ENCODE measurements around the gene MRPS14.
A peak's percentile ranks its signal among the peaks of the same experiment; 100 is the strongest.
"Not testable (repeated sequence)": the region's sequence is repeated elsewhere in the genome, so short reads cannot be mapped to it uniquely, and the experiment has no call there.

The MRPS14 gene

DNA sequence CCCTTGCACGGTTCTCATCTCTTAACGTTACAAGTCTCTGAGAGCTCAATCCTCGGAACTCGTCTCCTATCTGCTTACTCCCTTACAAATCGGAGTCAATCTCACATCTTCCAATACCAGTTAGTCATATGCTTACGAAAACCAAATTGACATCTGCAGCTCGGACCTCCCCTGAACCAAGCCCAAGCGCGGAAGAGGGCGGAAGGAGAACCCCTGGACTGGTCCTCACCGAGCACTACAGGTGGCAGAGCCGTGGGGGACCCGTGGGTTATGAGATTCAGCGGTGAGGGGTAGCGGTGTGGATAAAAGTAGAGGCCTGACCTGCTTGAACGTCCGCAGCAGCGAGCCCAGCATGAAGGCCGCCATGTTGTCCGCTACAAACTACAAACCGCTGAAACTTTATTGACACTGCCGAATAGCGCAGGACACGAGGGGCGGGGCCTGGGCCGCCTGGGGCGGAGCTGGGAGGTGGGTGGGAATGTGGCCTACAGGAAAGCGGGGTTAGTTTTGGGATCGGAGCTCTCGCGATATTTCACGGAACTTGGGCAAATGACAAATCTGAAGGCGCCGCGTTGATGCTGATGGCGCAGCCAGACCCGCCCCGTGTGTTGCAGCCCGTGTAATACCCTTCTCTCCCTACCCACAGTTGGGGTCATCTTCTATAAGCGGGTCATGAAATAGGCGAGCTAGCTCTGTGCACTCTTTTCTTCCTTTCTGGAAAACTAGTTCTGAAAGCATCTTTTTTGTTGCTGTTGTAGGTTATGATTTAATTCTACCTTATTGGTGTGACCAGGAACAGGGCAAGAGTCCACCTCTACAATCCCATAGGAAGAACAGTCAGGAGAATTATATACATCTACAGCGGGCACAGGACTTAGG lies at the start of gene MRPS14:
TSS of gene MRPS14 (minus strand) at position 383 of the 879 bp plus-strand sequence. CDS start at position 366, 17 bp downstream.
- DNase-seq (ENCODE audit: low read depth in 2 of 2), result peak; percentile 99

DNA sequence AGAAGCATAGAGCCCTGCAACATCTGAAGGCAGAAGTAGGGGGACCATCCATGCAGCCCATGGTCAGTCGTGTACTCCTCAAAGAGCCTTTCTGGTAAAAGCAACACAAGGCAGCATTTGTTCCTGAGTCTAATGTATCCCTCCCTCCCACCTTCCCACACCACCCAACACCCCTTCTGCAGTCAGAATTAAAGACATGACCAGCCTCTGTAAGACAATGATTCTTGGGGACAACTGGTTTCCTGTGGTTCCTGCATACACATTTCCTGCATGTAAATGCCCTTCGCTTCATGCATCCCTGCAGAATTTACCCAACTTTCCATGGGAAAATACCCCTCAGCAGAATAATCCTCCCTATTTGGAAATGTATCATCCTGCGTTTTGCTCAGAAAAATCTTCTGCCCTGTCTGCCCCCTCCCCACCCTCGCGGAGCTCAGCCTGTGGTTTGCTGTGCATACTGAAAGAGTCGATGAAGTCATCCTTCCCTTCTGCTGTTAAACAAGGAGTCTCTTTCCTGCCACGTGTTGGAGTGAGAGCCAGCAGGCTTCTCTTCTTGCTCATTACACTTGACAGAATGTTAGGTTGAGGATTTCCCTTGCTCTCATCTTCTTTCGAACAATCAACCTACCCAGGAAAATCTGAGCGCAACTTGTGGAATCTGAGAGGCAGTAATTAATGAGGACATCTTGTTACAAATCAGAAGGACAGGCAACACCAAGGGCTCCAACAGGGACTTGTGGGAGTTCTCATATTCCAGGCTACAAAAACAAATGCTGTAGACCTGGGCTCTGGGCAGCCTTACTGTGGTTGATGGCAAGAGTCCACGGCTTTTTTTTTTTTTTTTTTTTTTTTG lies 49.1 kb upstream of the MRPS14 start:
- DNase-seq (ENCODE audit: low read depth in 2 of 2), result peak in 1 of 2 donors; percentile 15

DNA sequence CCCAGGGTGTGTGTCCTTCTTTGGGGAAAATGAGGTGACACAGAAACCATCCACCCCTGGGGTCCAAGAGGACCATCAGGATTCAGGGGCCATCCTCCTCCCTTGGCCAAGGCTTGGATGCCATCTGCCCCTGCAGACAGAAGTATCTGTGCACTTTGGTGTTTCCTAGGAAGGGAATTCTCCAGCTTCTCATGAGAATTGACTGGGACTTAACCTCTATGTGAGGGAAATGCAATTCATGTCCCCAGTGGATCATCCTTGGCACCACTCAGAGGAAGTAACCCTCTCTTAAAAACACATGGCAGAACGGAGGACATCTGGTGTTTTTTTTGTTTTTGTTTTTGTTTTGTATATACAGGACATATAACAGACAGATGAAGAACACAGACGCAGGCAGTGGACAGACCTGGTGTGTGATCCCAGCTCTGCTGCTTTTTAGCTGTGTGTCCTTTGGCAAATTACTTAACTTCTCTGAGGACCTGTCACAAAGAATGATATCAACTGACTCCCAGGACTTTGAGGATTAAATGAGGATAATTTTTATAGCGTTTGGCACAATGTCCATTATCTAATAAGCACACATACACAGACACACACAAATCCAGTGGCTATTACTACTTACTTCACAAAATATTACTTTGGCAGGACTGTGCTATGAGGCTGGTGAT lies 48.2 kb upstream of the MRPS14 start:
- no peak for DNase-seq (ENCODE audit: low read depth in 2 of 2)

DNA sequence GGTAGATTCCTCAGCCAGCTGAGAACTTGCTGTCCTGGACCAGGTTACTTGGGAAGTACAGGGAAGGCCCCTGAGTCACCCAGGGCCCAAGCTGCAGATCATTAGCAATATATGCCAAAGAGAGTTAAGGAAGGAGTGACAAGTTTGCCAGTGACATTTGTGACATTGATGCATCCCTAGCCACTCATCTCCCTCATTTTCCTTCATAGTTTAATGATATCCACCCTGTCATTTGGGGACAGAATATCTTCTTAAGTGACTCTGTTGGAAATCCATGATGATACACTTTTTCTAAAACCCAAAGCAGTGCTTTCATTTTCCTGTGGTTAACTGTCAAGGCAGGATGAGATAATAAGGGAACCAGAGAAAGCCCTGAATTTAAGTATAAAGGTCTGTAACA lies 47.6 kb upstream of the MRPS14 start:
- no peak for DNase-seq (ENCODE audit: low read depth in 2 of 2)

DNA sequence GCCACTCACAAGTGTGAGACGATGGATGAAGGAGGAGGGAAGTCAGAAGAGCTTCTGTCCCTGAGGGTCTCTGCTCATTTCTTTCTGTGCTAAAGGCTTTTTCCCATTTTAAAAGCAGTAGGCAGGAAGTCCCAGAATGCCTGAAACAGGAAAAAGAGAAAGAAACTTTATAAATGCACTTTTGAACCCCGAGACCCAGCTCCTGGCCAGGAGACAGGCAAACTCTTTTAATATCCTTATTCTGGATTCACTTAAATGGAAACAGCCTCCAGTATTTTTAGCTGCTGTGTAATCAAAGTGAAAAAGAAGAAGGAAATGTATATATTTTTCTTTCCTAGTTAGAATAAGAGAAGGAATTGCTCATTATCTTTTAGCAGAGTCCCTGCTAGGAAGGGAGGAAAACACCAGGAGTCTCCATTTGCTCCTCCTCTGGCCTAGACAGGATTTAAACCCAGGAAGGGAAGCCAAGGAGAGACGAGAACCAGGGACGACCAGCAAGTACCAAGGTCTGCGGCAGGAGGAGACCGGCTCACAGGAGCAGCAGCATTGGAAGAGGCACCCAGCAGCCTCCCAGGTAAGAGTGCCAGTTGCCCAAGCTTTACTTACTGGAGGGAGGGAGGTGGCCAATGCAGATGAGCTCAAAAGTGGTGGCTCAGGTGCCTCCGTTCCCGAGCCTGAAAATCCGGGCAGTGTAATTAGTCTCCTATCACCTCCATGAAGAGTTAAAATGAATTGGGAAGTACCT lies 44.3 kb upstream of the MRPS14 start, which contains the start of gene TNN:
TSS of gene TNN (plus strand) at position 472 of the 745 bp plus-strand sequence. CDS start 9,586 bp downstream, outside the sequence.
- no peak for DNase-seq (ENCODE audit: low read depth in 2 of 2)

DNA sequence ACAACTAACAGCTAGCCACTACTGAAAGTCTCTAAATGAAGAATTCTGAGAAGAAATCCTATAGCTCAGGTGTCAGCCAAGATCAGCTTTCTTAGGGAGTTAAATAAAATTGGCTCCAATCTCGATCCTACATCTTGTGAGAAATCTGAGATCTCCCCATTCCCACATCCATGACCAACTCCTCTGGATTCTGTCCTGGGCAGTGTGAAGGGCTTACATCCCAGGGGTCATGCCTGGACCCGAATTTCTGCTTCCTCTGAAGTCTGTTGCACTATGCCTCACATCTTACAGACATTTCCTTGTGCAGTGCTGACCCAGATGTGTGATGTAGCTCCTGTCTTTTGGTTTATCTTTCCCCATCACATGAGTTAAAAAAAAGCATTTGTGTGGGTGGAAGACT lies 39.6 kb upstream of the MRPS14 start:
- no peak for DNase-seq (ENCODE audit: low read depth in 2 of 2)

DNA sequence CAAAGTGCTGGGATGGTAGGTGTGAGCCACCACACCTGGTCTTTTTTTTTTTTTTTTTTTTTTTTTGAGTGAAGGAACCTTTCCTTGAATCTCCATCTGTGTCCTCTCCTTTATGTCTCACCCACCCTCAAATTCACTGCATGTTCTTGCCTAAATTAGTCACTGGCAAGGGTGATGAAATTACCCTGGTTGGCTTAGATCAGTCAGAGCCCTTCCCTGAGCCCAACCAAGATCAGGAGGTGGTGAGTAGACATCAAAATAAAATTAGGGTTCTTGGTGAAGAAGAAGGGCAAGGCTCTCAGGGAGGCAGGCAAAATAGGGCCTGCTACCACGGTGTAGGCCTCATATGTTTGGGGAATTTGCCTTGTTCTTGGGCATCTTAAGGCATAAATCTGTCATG lies 39.1 kb upstream of the MRPS14 start:
- no peak for DNase-seq (ENCODE audit: low read depth in 2 of 2)

DNA sequence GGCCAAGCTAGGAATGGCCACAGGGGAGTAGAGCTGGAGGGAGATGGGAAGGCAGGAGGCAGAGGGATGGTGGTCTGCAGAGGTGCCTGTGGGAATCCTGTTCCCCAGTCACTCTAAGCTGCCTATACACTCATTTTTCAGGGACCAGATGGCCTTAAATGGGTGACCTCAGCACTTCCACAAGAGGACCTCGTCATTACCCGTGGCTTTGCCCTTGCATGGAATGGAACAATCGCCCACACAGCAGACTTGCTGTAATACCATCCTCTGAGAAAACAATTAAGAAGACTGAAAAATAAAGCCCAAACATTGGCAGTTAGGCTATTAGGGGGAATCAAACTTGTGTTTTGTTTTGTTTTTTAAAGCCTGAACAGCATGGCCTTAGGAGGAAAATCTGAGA lies 31.5 kb upstream of the MRPS14 start:
- no peak for DNase-seq (ENCODE audit: low read depth in 2 of 2)

DNA sequence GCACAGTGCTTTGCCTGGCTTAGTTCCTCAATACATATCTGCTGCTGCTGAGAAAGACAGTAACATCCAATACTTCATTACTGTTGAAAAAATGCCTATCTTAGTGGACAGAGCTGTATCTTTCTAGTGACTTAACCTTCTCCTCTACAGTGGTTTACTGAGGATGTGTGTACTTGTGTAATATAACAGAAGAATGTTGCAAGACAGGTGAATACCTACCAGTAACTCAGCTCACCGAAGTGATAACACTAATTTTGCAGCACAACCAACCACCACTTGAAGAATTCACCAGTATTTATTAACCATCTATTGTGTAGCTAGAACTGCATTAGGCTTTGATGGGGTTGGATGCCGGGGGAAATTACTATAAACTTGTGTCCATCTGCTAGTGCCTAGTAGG lies 27.8 kb upstream of the MRPS14 start:
- DNase-seq (ENCODE audit: low read depth in 2 of 2), result no peak

DNA sequence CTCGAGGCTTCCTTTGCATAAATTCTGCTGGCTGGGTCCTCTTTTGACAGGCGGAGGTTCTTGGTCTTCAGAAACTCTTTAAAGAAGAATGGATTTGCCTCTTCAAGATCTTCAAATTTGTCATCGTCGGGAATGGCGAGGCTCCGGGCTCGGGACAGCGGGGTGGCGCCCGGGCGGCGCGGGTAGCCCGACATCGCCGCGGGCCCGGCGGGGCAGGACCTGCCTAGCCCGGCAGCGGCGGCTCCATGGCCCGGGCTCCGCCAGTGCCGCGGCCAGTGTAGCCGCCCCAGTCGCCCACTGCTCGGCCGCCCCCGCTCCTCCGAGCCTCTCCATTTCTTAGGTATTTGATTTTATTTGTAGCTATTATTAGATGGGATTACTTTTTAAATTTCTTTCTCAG lies 22.3 kb upstream of the MRPS14 start:
- DNase-seq (ENCODE audit: low read depth in 2 of 2), result no peak

DNA sequence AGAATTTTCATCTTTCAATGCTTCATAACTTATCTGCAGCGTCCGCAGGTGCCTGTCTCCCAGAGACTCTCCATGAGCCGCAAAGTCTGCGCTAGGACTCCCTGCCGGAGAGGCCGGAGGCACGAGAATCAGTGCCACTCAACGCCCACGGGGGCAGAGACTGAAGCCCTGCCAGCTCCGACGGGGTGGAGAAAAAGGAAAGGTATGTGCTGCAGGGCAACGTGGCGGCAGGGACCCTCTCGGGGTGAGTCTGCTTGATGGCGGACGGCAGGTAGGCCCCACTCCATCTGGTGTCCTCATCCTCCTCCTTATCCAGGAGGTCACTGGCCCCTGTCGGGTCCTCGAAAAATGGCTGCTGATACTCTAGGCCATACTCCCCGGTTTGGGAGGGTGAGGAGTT lies 21.9 kb upstream of the MRPS14 start:
- no peak for DNase-seq (ENCODE audit: low read depth in 2 of 2)

DNA sequence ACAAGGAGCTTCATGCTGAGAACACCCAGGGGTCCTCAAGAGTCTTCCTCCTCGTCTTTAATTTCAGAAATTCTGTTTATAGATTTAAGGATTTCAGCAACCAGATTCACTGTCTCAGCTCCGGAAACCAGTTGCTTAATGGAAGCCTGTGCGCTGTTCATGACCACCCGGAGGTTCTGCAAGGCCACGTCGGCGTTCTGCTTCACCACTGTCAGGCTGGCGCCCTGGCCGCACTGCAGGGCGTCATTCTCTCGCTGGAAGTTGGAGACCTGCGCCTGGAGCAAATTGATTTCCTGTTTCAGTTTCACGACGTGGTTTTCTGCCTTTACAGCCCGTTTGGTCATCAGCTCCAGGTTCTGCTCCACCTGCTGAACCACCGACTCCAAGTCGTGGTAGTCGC lies 21.4 kb upstream of the MRPS14 start:
- DNase-seq (ENCODE audit: low read depth in 2 of 2), result not testable (repeated sequence)

DNA sequence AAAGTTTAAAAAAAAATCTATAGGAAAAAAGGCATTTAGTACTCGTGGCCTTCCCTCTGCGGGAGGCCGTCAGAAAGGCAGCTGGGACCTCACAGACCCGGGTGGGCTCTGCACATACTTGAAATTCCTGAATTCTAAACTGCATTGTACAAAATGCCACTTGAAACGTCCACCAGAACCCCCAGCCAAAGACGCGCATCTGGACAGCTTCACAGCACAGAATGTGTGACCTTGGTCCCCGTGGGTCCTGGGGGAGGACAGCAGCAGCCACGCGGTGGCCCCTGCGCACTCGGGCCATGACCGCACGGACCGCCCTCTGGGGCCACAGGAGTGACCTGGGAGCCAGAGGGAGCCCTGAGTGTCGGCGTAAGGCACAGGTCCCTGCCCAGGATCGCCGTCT lies 20.6 kb upstream of the MRPS14 start:
- no peak for DNase-seq (ENCODE audit: low read depth in 2 of 2)

DNA sequence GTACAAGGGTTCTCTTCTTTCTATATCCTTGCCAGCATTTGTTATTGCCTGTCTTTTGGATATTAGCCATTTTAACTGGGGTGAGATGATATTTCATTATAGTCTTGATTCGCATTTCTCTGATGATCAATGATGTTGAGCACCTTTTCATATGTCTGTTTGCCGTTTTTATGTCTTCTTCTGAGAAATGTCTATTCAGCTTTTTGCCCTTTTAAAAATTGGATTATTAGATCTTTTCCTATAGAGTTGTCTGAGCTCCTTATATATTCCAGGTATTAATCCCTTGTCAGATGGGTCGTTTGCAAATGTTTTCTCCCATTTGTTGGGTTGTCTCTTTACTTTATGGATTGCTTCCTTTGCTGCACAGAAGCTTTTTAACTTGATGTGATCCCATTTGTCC lies 19.4 kb upstream of the MRPS14 start:
- no peak for DNase-seq (ENCODE audit: low read depth in 2 of 2)

DNA sequence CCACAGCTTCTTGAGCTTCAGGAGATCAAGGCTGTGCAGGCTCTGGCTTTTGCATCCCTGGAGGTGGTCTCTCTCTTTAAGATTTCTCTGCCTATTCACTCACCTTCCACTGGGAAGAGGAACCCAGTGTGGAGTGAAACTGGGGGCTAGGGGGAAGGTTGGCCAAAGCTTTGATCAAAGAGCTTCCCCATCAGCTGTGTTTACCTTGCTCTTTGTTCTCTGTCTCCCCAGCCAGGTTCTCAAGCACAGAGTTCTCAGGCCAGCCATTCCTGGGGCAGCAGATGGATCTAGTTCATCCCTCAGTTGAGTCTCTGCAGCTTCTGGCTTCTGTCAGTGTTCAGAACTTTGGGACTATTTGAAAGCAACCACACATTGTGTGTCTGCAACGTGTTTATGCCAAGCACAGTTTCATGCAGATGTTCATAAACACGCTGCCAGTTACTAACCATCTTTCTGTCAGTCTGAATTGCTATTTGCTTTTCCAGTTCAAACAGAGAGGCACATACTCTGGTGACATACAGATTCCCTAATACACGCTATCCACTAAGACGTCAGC lies 17.2 kb upstream of the MRPS14 start:
- DNase-seq (ENCODE audit: low read depth in 2 of 2), result no peak

DNA sequence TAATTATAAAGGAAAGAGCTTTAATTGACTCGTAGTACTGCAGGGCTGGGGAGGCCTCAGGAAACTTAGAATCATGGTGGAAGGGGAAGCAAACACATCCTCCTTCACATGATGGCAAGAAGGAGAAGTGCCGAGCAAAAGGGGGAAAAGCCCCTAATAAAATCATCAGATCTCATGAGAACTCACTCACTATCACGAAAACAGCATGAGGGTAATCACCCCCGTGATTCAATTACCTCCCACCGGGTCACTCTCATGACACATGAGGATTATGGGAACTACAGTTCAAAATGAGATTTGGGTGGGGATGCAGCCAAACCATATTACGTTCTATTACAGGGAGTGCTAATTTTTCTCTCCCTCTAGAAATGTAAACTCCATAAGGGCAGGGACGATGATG lies 14.2 kb upstream of the MRPS14 start:
- no peak for DNase-seq (ENCODE audit: low read depth in 2 of 2)

DNA sequence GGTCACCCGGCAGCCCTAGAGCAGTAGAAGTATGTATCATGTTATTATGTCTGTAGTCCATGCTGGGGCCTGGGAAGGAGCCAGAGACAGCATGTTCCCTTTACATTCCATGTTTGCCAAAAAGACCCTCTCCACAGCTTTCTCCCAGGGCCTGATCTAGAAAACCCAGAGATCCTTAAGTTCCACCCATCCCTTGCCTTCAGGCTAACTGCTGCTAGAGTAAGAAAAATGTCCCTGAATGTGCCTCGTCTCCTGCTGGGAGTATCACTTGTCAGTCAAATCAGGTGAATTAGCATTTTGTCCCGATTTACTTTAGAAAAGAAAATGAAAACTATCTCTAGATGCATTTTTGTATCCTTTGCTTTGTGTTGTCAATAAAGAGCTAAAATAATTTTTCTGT lies 13.3 kb upstream of the MRPS14 start:
- DNase-seq (ENCODE audit: low read depth in 2 of 2), result no peak

DNA sequence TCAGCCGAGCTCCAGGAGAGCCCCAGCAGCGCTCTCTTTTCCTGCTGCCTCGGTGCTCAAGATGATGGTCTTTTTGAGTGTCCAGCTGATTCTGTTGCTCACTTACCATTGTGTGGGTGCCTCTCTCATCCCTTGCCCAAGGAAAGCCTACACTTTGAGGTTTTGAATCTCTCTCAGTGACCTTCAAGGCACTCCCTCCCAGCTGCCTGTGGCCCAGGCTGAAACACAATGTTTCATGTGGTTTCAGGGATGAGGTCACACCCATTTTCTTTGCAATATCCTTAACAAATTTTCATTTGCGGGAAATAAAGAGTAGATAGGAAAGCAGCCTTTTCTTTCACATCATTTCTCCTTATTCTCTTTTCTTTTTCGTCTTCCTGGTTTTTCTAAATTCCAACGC lies 12.6 kb upstream of the MRPS14 start:
- no peak for DNase-seq (ENCODE audit: low read depth in 2 of 2)

DNA sequence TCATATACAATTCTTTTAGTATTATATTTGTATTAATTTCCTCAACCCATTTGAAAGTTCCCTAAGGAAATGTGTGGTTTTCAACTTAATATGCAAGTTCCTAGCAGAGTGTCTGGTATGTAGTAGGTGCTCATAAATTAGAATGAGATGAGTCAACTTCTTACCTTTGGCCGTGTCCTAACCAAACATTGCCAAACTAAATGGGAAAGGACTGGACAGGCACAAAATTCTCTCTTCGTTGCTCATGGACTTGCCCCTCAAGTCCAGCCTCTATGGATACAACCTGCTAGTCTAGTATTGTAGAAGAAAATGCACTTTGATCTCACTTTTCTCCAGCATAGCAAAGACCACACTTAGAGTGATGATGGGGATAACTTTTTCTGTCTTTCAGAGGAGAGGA lies 11.6 kb upstream of the MRPS14 start:
- DNase-seq (ENCODE audit: low read depth in 2 of 2), result no peak

DNA sequence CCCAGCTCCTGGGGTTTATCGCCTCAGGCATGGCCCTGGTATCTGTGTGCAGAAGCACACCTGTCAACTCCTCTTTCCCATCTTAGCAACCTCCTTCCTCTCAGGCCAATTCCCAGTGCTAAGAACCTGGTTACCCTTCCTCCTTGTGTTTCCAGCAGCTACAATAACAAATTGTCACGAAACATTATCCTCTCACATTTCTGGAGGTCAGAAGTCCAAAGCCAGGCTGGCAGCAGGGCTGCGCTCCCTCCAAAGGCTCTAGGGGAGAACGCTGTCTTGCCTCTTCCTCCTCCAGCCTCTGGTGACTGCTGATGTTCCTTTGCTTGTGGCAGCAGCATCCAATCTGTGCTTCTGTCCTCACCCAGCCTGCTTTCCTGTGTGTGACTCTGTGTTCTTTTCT lies 10.7 kb upstream of the MRPS14 start:
- DNase-seq (ENCODE audit: low read depth in 2 of 2), result no peak

DNA sequence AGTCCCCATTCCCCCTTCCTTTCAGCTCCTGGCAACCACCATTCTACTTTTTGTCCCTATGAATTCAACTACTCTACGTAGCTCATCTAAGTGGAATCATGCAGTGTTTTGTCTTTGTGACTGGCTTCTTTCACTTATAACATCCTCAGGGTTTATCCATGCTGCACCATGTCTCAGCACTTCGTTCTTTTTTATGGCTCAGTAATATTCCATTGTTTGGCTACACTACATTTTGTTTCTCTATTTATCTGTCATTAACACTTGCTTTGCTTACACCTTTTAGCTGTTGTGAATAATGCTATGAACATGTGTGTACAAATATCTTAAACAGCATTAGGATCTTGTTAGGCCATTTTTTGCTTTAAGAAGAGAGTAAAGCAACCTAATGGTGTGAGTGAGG lies 1.5 kb upstream of the MRPS14 start:
- no peak for DNase-seq (ENCODE audit: low read depth in 2 of 2)
